Neural cell (in vitro differentiated cells): ENCODE data around the gene RPL35. TPM values are rescaled to one million over a fixed set of nuclear protein-coding genes. Genes with fewer than 3 reads are reported as not detected.
A peak's percentile ranks its signal among the peaks of the same experiment; 100 is the strongest.

ENCODE experiments used
- H2AFZ ChIP-seq: fragments of 200-600, 300-800 bp; sonication (generic), shearing (Covaris generic); 2 replicates; pipeline ENCODE4 v1.6.0; 2014; ENCODE audit warnings: low read depth, mild to moderate bottlenecking, antibody characterized with exemption, low read length, moderate library complexity
- H3F3A ChIP-seq: fragments of 200-600 bp; shearing (Covaris generic); 2 replicates; pipeline ENCODE4 v1.6.1; 2016; ENCODE audit warnings: mild to moderate bottlenecking, moderate library complexity, mixed read lengths, antibody characterized with exemption, low read length; ENCODE audit not compliant: insufficient read depth, poor library complexity, severe bottlenecking
- H3K27ac ChIP-seq: fragments of 200-600, 300-800 bp; sonication (generic), shearing (Covaris generic); 2 replicates; pipeline ENCODE4 v1.5.1; 2014; ENCODE audit warnings: mild to moderate bottlenecking, low read length, moderate library complexity
- H3K27me3 ChIP-seq: fragments of 300-800, 200-600 bp; sonication (generic), shearing (Covaris generic); 2 replicates; pipeline ENCODE4 v1.6.0; 2014; ENCODE audit warnings: mild to moderate bottlenecking, low read depth, low read length, moderate library complexity; ENCODE audit not compliant: insufficient read depth
- H3K36me3 ChIP-seq: fragments of 300-800, 200-600 bp; sonication (generic), shearing (Covaris generic); 2 replicates; pipeline ENCODE4 v1.5.1; 2014; ENCODE audit warnings: mild to moderate bottlenecking, antibody characterized with exemption, low read length, moderate library complexity; ENCODE audit not compliant: insufficient read depth
- H3K4me2 ChIP-seq: fragments of 300-800, 200-600 bp; sonication (generic), shearing (Covaris generic); 2 replicates; pipeline ENCODE4 v1.6.0; 2014; ENCODE audit warnings: mild to moderate bottlenecking, low read length
- H3K4me3 ChIP-seq: fragments of 300-800, 200-600 bp; sonication (generic), shearing (Covaris generic); 2 replicates; pipeline ENCODE4 v1.5.1; 2014; ENCODE audit warnings: mild to moderate bottlenecking, low read length, moderate library complexity
- H3K79me2 ChIP-seq: fragments of 200-600 bp; shearing (Covaris generic); replicated peaks from 2 replicates; pipeline ENCODE4 v1.6.0; 2014; ENCODE audit warnings: mild to moderate bottlenecking, low read length, moderate library complexity; ENCODE audit not compliant: insufficient read depth
- H3K9ac ChIP-seq: fragments of 300-800, 200-600 bp; sonication (generic), shearing (Covaris generic); 2 replicates; pipeline ENCODE4 v1.6.1; 2016; ENCODE audit warnings: mild to moderate bottlenecking, low read length, mixed read lengths
- H3K9me2 ChIP-seq: fragments of 200-600 bp; shearing (Covaris generic); 2 replicates; pipeline ENCODE4 v1.6.1; 2016; ENCODE audit warnings: mild to moderate bottlenecking, low read length, mixed read lengths; ENCODE audit not compliant: insufficient read depth
- H3K9me3 ChIP-seq: fragments of 200-600, 300-800 bp; sonication (generic), shearing (Covaris generic); 2 replicates; pipeline ENCODE4 v1.6.1; 2016; ENCODE audit warnings: mild to moderate bottlenecking, mixed run types, low read length, moderate library complexity, mixed read lengths
- H4K20me1 ChIP-seq: fragments of 200-600 bp; shearing (Covaris generic); 2 replicates; pipeline ENCODE4 v1.6.1; 2016; ENCODE audit warnings: mild to moderate bottlenecking, mixed run types; ENCODE audit not compliant: insufficient read depth
- EP300 ChIP-seq: fragments of 450-650 bp; conservative IDR thresholded peaks from 2 replicates; pipeline ENCODE4 v1.6.1; 2014; ENCODE audit warnings: antibody characterized with exemption, mild to moderate bottlenecking, moderate library complexity; ENCODE audit not compliant: poor library complexity, severe bottlenecking
- EZH2 ChIP-seq: fragments of 200-600, 300-800 bp; shearing (Covaris generic), sonication (generic); IDR thresholded peaks from 2 replicates; pipeline ENCODE4 v1.6.1; 2014; ENCODE audit warnings: antibody characterized with exemption, low read length, borderline replicate concordance, mild to moderate bottlenecking; ENCODE audit not compliant: insufficient read depth, poor library complexity, severe bottlenecking
- MXI1 ChIP-seq: fragments of 450-650 bp; conservative IDR thresholded peaks from 2 replicates; pipeline ENCODE4 v1.6.1; 2014; ENCODE audit warnings: antibody characterized with exemption, mild to moderate bottlenecking; ENCODE audit not compliant: poor library complexity, severe bottlenecking
- POLR2AphosphoS5 ChIP-seq: IDR thresholded peaks from 2 replicates; pipeline ENCODE4 v1.6.1; 2012
- RAD21 ChIP-seq: fragments of 450-650 bp; conservative IDR thresholded peaks from 2 replicates; pipeline ENCODE4 v1.6.1; 2014; ENCODE audit warnings: antibody characterized with exemption, mild to moderate bottlenecking, moderate library complexity
- SMC3 ChIP-seq: fragments of 450-650 bp; conservative IDR thresholded peaks from 2 replicates; pipeline ENCODE4 v1.6.1; 2014; ENCODE audit warnings: antibody characterized with exemption, mild to moderate bottlenecking, moderate library complexity; ENCODE audit not compliant: poor library complexity
- TAF1 ChIP-seq: IDR thresholded peaks from 2 replicates; pipeline ENCODE4 v1.6.1; 2012; ENCODE audit warnings: low read depth
- polyA plus RNA-seq: library from polyadenylated mRNA; depleted of rRNA; stranded (reverse); fragments of >200 nt; gene quantifications from 2 replicates; pipeline ENCODE4 v1.2.3, GENCODE V29; 2014
- TF ChIP-seq, protein P1 (sequence below): IDR thresholded peaks from 2 replicates; pipeline ENCODE4 v1.6.1; 2012; ENCODE audit warnings: borderline replicate concordance
- TF ChIP-seq, protein P2 (sequence below): fragments of 450-650 bp; IDR thresholded peaks from 2 replicates; pipeline ENCODE4 v1.5.1; 2014; ENCODE audit warnings: antibody characterized with exemption, mild to moderate bottlenecking, moderate library complexity; ENCODE audit not compliant: poor library complexity, severe bottlenecking

Gene RPL35
- polyA plus RNA-seq, 1 donor from 2014 or later = 2,116 TPM

DNA sequence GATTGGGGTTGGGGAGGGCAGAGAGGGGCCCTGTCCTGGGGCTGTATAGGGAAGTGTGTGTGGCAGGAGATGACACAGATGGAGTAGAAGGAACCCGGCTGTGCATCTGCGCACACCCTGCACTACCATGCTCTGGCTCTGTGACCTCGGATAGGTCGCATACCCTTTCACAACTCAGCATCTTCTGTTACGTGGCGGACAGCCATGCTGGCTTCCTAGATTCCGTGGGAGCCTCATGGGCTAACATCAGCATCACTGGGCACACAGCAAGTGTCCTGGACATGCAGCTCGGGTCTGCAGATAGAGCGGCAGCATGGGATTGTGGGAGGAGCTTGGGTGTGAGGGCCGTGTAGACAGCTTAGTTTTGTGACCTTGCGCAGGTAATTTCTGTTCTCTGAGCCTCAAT, 9.4 kb upstream of the RPL35 start:
- peak overlapping the region; percentile 99 for H3K4me3 ChIP-seq
- no peak for TF ChIP-seq EP300
- TF ChIP-seq, protein P1, sequence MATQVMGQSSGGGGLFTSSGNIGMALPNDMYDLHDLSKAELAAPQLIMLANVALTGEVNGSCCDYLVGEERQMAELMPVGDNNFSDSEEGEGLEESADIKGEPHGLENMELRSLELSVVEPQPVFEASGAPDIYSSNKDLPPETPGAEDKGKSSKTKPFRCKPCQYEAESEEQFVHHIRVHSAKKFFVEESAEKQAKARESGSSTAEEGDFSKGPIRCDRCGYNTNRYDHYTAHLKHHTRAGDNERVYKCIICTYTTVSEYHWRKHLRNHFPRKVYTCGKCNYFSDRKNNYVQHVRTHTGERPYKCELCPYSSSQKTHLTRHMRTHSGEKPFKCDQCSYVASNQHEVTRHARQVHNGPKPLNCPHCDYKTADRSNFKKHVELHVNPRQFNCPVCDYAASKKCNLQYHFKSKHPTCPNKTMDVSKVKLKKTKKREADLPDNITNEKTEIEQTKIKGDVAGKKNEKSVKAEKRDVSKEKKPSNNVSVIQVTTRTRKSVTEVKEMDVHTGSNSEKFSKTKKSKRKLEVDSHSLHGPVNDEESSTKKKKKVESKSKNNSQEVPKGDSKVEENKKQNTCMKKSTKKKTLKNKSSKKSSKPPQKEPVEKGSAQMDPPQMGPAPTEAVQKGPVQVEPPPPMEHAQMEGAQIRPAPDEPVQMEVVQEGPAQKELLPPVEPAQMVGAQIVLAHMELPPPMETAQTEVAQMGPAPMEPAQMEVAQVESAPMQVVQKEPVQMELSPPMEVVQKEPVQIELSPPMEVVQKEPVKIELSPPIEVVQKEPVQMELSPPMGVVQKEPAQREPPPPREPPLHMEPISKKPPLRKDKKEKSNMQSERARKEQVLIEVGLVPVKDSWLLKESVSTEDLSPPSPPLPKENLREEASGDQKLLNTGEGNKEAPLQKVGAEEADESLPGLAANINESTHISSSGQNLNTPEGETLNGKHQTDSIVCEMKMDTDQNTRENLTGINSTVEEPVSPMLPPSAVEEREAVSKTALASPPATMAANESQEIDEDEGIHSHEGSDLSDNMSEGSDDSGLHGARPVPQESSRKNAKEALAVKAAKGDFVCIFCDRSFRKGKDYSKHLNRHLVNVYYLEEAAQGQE = no peak
- TF ChIP-seq RAD21 = no peak
- TF ChIP-seq, protein P2, sequence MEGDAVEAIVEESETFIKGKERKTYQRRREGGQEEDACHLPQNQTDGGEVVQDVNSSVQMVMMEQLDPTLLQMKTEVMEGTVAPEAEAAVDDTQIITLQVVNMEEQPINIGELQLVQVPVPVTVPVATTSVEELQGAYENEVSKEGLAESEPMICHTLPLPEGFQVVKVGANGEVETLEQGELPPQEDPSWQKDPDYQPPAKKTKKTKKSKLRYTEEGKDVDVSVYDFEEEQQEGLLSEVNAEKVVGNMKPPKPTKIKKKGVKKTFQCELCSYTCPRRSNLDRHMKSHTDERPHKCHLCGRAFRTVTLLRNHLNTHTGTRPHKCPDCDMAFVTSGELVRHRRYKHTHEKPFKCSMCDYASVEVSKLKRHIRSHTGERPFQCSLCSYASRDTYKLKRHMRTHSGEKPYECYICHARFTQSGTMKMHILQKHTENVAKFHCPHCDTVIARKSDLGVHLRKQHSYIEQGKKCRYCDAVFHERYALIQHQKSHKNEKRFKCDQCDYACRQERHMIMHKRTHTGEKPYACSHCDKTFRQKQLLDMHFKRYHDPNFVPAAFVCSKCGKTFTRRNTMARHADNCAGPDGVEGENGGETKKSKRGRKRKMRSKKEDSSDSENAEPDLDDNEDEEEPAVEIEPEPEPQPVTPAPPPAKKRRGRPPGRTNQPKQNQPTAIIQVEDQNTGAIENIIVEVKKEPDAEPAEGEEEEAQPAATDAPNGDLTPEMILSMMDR = no peak
- TF ChIP-seq SMC3 = no peak
- TF ChIP-seq POLR2AphosphoS5 = no peak
- no peak for TF ChIP-seq TAF1
- TF ChIP-seq MXI1 = no peak
- TF ChIP-seq EZH2 = no peak
- H3K27ac ChIP-seq = no peak overlapping the region
- no peaks in the 10 kb centered on the region for H3F3A ChIP-seq
- peaks cover 29% of the 10 kb centered on the region for H3K79me2 ChIP-seq
- no peaks in the 10 kb centered on the region for H3K9me3 ChIP-seq
- no peaks in the 10 kb centered on the region for H3K27me3 ChIP-seq
- H3K9me2 ChIP-seq = no peaks in the 10 kb centered on the region
- no peak overlapping the region for H3K9ac ChIP-seq
- H3K36me3 ChIP-seq = no peaks in the 10 kb centered on the region
- H4K20me1 ChIP-seq = no peaks in the 10 kb centered on the region
- H3K4me2 ChIP-seq = no peak overlapping the region
- H2AFZ ChIP-seq = no peak overlapping the region

DNA sequence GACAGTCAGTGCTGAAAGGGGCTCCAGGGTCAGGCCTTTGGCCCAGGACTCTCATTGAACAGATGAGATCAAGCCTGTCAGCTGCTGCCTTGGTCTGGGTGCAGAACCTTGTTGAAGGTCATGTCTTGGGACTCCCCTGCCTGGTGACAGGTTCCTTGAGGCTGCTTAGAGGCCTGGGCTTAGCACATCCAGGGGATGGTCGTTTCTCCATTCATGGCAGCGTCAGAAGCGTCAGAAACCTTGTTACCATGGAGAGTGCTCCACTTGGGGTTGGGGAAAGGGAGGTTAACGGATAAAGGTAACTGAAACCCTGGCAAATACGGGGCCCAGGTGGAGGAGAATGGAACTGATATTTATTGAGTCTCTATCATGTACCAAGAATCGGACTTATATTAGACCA, 9.0 kb upstream of the RPL35 start:
- H3K4me3 ChIP-seq = peak overlapping the region; percentile 99
- H4K20me1 ChIP-seq = no peaks in the 10 kb centered on the region
- no peaks in the 10 kb centered on the region for H3K9me2 ChIP-seq
- H3K36me3 ChIP-seq = no peaks in the 10 kb centered on the region
- no peaks in the 10 kb centered on the region for H3F3A ChIP-seq
- no peak for TF ChIP-seq POLR2AphosphoS5
- TF ChIP-seq RAD21 = no peak
- no peak for TF ChIP-seq SMC3
- TF ChIP-seq, protein P2 = no peak
- no peak for TF ChIP-seq MXI1
- TF ChIP-seq, protein P1 = no peak
- TF ChIP-seq EP300 = no peak
- TF ChIP-seq EZH2 = no peak
- TF ChIP-seq TAF1 = no peak
- no peak overlapping the region for H2AFZ ChIP-seq
- H3K27ac ChIP-seq = no peak overlapping the region
- no peaks in the 10 kb centered on the region for H3K9me3 ChIP-seq
- no peaks in the 10 kb centered on the region for H3K27me3 ChIP-seq
- peaks cover 29% of the 10 kb centered on the region for H3K79me2 ChIP-seq
- peak overlapping the region; percentile 98 for H3K9ac ChIP-seq
- H3K4me2 ChIP-seq = no peak overlapping the region
